ENCODE results near the gene CCDC141. TPM values are rescaled to one million over a fixed set of nuclear protein-coding genes. Genes with fewer than 3 reads are reported as not detected.

CCDC141 gene
- total RNA-seq, 2 experiments from 2014 or later = 10.8 to 14.6 TPM

GRCh38 chr2:178844269-178844668 lies 205.7 kb downstream of the CCDC141 start:
- ChIA-PET CTCF (no interaction called here), POLR2A (no interaction called here)
- H3K4me1 Mint-ChIP-seq = no peaks in the 10 kb centered on the region
- H3K36me3 Mint-ChIP-seq (ENCODE audit: low read depth) = peaks cover 10% of the 10 kb centered on the region
- H3K9me3 Mint-ChIP-seq = no peaks in the 10 kb centered on the region
- no peak overlapping the region for H3K27ac Mint-ChIP-seq
- no peak for DNase-seq
- H3K4me3 Mint-ChIP-seq = no peak overlapping the region
- no peaks in the 10 kb centered on the region for H3K27me3 Mint-ChIP-seq

DNA sequence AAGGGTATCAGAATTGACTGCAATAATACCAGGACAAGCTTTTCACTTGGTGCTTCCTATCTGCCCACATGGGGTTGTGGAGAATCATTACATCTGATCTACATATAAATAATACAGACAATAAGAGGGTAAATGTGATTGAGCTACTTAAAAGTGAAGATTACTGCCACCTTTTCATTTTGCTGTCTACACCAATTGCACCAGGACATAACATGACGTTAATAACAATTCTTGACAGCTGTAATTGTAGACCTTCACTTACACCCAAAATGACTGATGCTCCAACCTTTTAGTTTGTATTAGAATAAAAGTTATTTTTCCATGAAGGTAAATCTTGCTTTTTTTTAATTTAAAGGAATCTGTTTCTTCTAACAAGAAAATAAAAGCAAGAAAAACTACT lies 206.2 kb downstream of the CCDC141 start:
- no peak overlapping the region for H3K27ac Mint-ChIP-seq
- CTCF ChIA-PET = interaction anchor here (0.6 kb wide), 1 partner anchor 41 kb away, joined by 3 read pairs; no protein-coding TSS in a partner anchor
- POLR2A ChIA-PET = no interaction called here
- H3K27me3 Mint-ChIP-seq = no peaks in the 10 kb centered on the region
- no peaks in the 10 kb centered on the region for H3K9me3 Mint-ChIP-seq
- peaks cover 10% of the 10 kb centered on the region for H3K36me3 Mint-ChIP-seq (ENCODE audit: low read depth)
- no peak overlapping the region for H3K4me3 Mint-ChIP-seq
- no peak for DNase-seq
- no peaks in the 10 kb centered on the region for H3K4me1 Mint-ChIP-seq

DNA sequence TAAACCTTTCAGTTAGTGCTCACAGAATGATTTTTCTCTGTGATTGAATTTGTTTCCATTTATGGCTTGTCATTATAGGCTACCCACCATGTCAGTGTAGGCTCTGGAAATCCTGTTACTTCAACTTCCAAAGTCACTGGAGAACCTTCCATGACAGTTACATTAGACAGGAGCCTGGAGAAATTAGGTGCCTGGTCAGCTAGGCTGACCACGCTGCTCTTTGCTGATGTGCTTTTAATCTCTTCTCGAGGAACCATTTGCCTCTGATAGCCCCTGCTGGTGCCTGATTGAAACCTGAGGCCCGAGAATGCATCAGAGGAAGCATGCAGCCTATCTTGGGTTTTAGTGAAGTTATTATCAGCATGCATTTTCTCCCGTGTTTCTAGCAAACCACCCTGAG lies 213.1 kb downstream of the CCDC141 start:
- H3K9me3 Mint-ChIP-seq = no peaks in the 10 kb centered on the region
- no peaks in the 10 kb centered on the region for H3K27me3 Mint-ChIP-seq
- no peak for DNase-seq
- no peaks in the 10 kb centered on the region for H3K4me1 Mint-ChIP-seq
- no peak overlapping the region for H3K27ac Mint-ChIP-seq
- ChIA-PET POLR2A (no interaction called here), CTCF (no interaction called here)
- no peaks in the 10 kb centered on the region for H3K36me3 Mint-ChIP-seq (ENCODE audit: low read depth)
- no peak overlapping the region for H3K4me3 Mint-ChIP-seq

- peaks cover 2% of the 10 kb centered on the region for H3K36me3 Mint-ChIP-seq (ENCODE audit: low read depth)
- no peak overlapping the region for H3K4me3 Mint-ChIP-seq
- DNase-seq = no peak
- ChIA-PET CTCF (no interaction called here), POLR2A (no interaction called here)
- H3K4me1 Mint-ChIP-seq = peaks cover 11% of the 10 kb centered on the region
- no peak overlapping the region for H3K27ac Mint-ChIP-seq
- no peaks in the 10 kb centered on the region for H3K9me3 Mint-ChIP-seq
- no peaks in the 10 kb centered on the region for H3K27me3 Mint-ChIP-seq
Measured at GRCh38 chr2:178834086-178834485, 215.9 kb downstream of the CCDC141 start.

DNA sequence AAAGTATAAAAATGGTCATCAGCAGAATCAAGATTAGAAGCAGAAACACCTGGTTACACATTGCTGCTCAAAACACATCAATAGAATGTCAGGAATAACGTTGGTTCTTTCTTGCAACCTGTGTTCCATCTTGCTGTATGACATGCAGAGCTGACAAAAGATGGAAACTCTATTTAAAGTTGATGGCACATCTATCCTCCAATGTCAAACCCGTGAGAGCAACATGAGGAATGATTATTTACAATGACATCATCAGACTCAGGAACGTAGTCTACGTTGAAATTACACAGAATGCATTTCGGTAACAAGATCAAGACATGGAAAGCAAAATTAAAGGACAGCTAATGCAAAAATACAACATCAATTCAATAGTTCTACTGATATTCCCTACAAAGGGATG lies 216.6 kb downstream of the CCDC141 start:
- Mint-ChIP-seq H3K4me3 (no peak overlapping the region), H3K27me3 (no peaks in the 10 kb centered on the region), H3K27ac (no peak overlapping the region), H3K9me3 (no peaks in the 10 kb centered on the region), H3K4me1 (peaks cover 13% of the 10 kb centered on the region), H3K36me3 (ENCODE audit: low read depth) (peaks cover 2% of the 10 kb centered on the region)
- ChIA-PET CTCF (no interaction called here), POLR2A (no interaction called here)
- DNase-seq = no peak

DNA sequence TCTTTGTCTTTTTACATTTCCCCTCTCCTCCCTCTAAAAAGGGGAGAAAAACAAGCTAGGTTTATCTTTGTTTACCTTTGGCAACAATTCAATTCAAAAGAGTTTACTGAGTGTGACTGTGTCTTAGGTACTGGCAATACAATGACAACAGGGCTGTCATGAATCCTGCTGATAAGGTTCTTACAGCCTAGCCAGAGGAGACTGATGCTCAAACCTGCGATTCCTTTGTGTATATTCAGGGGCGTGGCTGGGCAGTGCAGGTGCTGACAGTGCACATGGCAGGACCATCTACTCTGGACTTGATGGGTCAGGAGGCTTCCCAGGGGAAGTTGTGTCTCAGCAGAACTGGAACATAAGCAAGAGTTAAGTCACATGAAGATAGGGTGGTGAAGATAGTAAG lies 219.5 kb downstream of the CCDC141 start:
- ChIA-PET CTCF (no interaction called here), POLR2A (interaction anchor here (0.7 kb wide), 1 partner anchor 373 kb away, joined by 3 read pairs; no protein-coding TSS in a partner anchor)
- no peaks in the 10 kb centered on the region for H3K9me3 Mint-ChIP-seq
- no peak overlapping the region for H3K4me3 Mint-ChIP-seq
- peaks cover 4% of the 10 kb centered on the region for H3K36me3 Mint-ChIP-seq (ENCODE audit: low read depth)
- no peak for DNase-seq
- H3K4me1 Mint-ChIP-seq = peaks cover 13% of the 10 kb centered on the region
- H3K27ac Mint-ChIP-seq = no peak overlapping the region
- H3K27me3 Mint-ChIP-seq = no peaks in the 10 kb centered on the region

GRCh38 chr2:178829981-178830380 lies 220.0 kb downstream of the CCDC141 start:
- ChIA-PET POLR2A (interaction anchor here (0.7 kb wide), 1 partner anchor 373 kb away, joined by 3 read pairs; no protein-coding TSS in a partner anchor), CTCF (no interaction called here)
- H3K27ac Mint-ChIP-seq = no peak overlapping the region
- H3K27me3 Mint-ChIP-seq = no peaks in the 10 kb centered on the region
- peaks cover 13% of the 10 kb centered on the region for H3K4me1 Mint-ChIP-seq
- H3K4me3 Mint-ChIP-seq = no peak overlapping the region
- H3K36me3 Mint-ChIP-seq (ENCODE audit: low read depth) = peaks cover 4% of the 10 kb centered on the region
- H3K9me3 Mint-ChIP-seq = no peaks in the 10 kb centered on the region
- no peak for DNase-seq

DNA sequence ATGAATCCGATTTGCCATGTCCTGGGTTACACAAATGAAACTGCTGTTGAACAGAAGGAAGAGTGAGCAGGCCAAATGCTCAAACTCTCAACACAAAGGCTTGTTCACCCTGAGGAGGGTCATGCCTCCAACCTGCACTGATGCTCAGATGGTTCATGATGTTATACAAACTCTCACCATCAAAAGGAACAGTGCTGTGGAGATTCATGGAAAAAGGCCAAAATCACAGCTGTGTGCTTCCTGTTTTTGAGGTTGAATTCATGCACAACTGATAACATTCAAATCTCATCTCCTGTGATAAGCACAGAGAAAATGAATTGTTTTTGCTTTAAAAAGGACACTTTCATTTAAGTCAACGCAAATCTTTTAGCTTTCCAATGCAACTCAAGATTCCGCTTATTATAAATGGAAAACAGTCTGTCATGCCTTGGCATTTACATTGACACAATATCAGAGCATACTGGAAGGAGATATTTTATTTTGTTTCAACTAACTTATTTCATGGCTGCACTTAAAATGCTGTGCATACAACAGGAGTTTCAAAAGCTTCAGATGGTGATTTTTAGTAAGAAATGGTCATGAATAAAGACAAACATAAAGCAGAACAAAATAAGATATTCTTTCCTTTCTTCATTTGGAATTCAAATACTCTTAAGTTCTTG lies 220.5 kb downstream of the CCDC141 start:
- Mint-ChIP-seq H3K27ac (no peak overlapping the region), H3K27me3 (no peaks in the 10 kb centered on the region), H3K9me3 (no peaks in the 10 kb centered on the region), H3K4me3 (no peak overlapping the region), H3K4me1 (peaks cover 13% of the 10 kb centered on the region), H3K36me3 (ENCODE audit: low read depth) (peaks cover 4% of the 10 kb centered on the region)
- ChIA-PET POLR2A (no interaction called here), CTCF (no interaction called here)
- no peak for DNase-seq

DNA sequence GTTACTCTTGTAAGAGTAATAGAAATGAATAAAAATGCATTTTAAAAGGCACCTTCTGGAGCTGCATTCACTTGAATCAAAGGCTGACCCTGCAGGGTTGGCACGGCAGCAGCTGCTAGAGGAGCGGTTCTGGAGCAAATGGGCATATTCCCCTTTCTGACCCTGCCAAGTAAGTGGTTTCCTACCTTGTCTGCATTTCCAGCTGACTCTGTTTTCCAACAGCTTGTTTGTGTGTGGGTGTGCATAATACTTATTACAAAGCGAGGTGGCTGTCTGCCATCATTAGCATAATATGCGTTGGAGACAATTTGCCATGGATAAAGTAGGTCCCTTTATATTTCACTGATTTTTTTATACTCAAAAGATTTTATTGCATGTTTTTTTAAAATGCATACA lies 221.5 kb downstream of the CCDC141 start:
- Mint-ChIP-seq H3K4me1 (peaks cover 13% of the 10 kb centered on the region), H3K4me3 (no peak overlapping the region), H3K27me3 (no peaks in the 10 kb centered on the region), H3K27ac (no peak overlapping the region), H3K36me3 (ENCODE audit: low read depth) (peaks cover 4% of the 10 kb centered on the region), H3K9me3 (no peaks in the 10 kb centered on the region)
- POLR2A ChIA-PET = no interaction called here
- CTCF ChIA-PET = no interaction called here
- DNase-seq = no peak

DNA sequence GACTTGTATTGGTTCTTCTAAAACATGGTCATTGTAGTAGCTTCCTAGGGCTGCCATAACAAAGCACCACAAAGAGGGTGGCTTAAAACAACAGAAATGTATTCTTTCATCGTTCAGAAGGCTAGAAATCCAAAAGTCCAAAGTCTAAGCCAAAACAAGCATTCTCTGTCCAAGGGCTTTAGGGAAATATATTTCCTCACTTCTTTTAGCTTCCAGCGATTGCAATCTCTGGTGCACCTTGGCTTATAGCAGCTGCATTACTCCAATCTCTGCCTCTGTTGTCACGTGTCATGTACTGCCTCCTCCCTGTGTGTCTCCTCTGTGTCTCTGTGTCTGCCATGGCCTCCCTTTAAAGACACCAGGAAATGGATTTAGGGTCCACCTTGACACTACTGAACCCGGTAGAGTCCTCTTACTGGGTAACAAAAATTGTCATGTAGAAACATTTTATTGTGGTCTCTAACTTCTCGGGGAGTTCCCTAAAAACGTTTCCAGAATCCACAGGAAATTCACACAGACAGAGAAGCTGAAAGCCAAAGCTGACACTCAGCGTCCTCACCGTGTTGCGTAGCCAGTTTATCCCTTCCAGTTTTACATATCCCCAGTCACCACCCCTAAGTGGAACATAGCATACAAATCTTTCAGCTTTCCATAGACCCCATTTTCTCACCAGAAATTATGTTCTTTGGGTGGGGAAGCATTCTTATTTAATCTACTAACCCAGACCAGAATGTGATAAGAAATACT lies 222.0 kb downstream of the CCDC141 start:
- ChIA-PET POLR2A (no interaction called here), CTCF (no interaction called here)
- H3K36me3 Mint-ChIP-seq (ENCODE audit: low read depth) = peaks cover 4% of the 10 kb centered on the region
- peaks cover 13% of the 10 kb centered on the region for H3K4me1 Mint-ChIP-seq
- H3K27me3 Mint-ChIP-seq = no peaks in the 10 kb centered on the region
- no peak overlapping the region for H3K4me3 Mint-ChIP-seq
- H3K9me3 Mint-ChIP-seq = no peaks in the 10 kb centered on the region
- DNase-seq = no peak
- no peak overlapping the region for H3K27ac Mint-ChIP-seq

- POLR2A ChIA-PET = no interaction called here
- CTCF ChIA-PET = interaction anchor here (1.0 kb wide), 1 partner anchor 36 kb away, joined by 4 read pairs; no protein-coding TSS in a partner anchor
- no peak overlapping the region for H3K27ac Mint-ChIP-seq
Measured at GRCh38 chr2:178827111-178827510, 222.8 kb downstream of the CCDC141 start.

GRCh38 chr2:178825183-178825582 lies 224.8 kb downstream of the CCDC141 start:
- ChIA-PET POLR2A (no interaction called here), CTCF (interaction anchor here (0.6 kb wide), 1 partner anchor 712 kb away, joined by 3 read pairs; no protein-coding TSS in a partner anchor)
- no peak for DNase-seq
- Mint-ChIP-seq H3K27ac (no peak overlapping the region), H3K9me3 (no peaks in the 10 kb centered on the region), H3K36me3 (ENCODE audit: low read depth) (peaks cover 4% of the 10 kb centered on the region), H3K27me3 (no peaks in the 10 kb centered on the region), H3K4me3 (no peak overlapping the region), H3K4me1 (peaks cover 11% of the 10 kb centered on the region)

More at GRCh38 chr2:178827111-178827510, 222.8 kb downstream of the CCDC141 start:
- H3K27me3 Mint-ChIP-seq = no peaks in the 10 kb centered on the region
- no peaks in the 10 kb centered on the region for H3K9me3 Mint-ChIP-seq
- no peak for DNase-seq
- peaks cover 13% of the 10 kb centered on the region for H3K4me1 Mint-ChIP-seq
- H3K36me3 Mint-ChIP-seq (ENCODE audit: low read depth) = peaks cover 4% of the 10 kb centered on the region
- no peak overlapping the region for H3K4me3 Mint-ChIP-seq

- no peak overlapping the region for H3K27ac Mint-ChIP-seq
- POLR2A ChIA-PET = no interaction called here
- CTCF ChIA-PET = no interaction called here
- no peaks in the 10 kb centered on the region for H3K27me3 Mint-ChIP-seq
- no peak for DNase-seq
- peaks cover 4% of the 10 kb centered on the region for H3K36me3 Mint-ChIP-seq (ENCODE audit: low read depth)
- peaks cover 11% of the 10 kb centered on the region for H3K4me1 Mint-ChIP-seq
- H3K9me3 Mint-ChIP-seq = no peaks in the 10 kb centered on the region
- H3K4me3 Mint-ChIP-seq = no peak overlapping the region
Measured at GRCh38 chr2:178824181-178824580, 225.8 kb downstream of the CCDC141 start.

All from activated CD4-positive, alpha-beta T cell treated with anti-CD3 and anti-CD28 coated beads, Interleukin-2, amount 10 ng/mL, durations not matched to agents 7 days and 5 days (primary cell).